Dermis blood vessel endothelial cell (primary cell): ENCODE data around the gene NUAK2. TPM values are rescaled to one million over a fixed set of nuclear protein-coding genes. Genes with fewer than 3 reads are reported as not detected.
"Not testable (repeated sequence)": the region's sequence is repeated elsewhere in the genome, so short reads cannot be mapped to it uniquely, and the experiment has no call there.

ENCODE experiments used
- DNase-seq: peaks from one replicate; pipeline ENCODE4 v3.0.0; 2010
- total RNA-seq: library from RNA; depleted of rRNA; stranded (reverse); fragments of >200 nt; gene quantifications from 2 replicates; pipeline ENCODE4 v1.2.3, GENCODE V29; 2014

NUAK2 gene
- total RNA-seq, 1 donor from 2014 or later = 4.6 TPM

DNA sequence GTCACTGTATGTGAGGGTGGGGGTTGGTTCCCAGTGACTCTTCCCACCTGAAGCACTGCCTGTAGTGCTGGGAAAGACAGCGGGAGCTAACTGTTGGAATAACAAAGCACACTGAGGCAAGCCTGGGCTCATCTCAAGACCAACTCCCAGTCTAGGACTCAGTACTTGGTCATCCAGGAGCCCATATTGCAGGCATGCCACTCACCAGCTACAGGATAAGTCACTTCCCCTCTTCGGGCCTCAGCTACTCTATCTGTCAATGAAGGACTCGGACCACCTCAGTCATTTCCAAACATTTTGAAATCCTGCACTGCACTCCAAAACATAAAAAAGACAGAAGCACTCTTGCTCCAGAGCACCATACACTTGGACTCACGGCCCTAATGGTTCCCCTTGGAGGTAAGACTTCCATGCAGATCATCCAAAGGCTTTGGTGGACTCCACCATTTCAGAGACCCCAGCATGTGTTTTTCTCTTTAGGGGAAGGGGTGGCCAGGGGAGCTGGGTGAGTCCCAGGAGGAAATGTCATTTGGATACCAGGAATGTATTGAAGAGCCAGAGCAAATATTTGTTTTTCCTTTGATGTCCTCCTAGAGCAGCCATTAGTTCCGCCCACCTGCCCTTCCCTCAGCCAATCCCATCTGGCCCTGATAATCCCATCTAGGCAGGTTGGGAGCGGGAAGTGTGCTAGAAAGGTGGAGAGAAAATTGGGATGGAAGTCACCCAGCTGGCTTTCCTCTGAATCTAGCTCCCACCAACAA is 3.1 kb downstream of the NUAK2 start:
- DNase-seq = peak; percentile 21

DNA sequence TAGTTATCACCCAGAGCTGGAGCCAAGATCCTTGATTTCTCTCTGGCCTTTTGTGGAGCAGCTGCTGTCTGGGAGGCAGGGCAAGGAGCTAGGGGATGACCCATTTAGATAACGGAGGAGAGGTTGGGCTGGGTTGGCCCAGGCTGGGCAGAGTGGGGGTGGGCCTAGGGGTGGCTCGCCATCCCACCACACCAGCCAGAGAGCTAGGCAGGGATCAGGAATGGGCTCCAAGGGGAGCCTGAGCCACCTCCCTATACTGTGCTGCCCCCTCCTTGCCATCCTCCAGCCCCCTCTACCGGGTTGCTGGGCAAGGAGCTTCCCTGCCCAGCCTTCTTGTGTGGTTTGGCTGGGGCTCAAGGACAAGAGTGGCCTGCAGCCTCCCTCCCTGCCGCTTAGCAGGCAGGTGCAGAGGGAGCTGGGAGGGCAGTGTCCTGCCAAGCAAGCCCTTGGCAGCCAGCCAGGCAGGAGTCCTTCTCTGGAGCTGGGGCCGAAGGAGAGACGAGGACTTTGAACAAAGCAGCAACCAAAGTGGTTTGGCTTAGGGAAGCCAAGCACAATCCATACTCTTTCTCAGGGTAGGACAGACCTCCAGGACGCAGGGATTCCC is 4.1 kb downstream of the NUAK2 start:
- peak; percentile 84 for DNase-seq

DNA sequence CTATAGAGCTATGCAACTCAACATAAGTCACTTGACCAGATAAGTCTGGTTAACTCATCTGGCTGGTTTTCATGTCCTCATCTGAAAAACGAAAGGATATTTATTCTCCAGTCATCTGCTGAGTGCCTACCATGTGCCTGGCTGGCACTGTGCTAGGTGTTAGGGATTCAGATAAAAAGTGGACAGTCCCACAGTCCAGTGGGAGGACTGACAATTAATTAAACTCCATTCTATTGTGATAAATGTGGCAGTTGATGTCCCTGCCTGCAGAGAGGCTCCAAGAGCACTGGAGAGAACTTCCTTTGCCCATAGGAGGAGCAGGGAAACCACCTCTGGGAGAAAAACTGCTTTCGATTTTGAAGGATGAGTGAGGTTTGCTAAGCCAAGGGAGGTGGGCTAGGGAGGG is 5.4 kb downstream of the NUAK2 start:
- DNase-seq = no peak

DNA sequence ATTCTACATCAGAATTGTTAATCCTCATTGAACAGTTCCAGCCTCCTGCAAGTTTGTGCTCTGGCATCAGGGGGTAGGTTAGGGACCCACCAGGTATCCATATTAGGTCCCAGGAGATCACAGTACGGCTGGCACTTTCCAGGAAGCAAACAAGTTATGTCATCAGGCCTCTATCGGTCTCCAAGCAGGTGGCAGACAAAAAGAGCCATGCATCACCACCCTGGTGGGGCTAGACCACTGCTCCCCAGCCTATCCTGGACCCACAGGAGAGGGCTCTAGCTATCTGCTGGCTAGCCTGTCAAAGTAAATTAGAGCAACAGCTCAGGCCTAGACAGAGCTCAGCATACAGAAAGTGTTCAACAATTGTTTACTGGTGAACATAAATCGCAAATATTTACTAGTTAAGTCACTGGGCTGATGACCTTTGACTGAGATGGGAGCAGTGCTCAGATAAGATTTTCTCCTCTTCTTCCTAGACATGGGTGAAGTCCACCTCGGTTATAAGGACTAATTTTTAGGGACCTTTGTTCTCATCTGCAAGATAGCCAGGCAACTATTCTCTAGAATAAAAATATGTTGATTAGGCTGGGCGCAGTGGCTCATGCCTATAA is 6.4 kb downstream of the NUAK2 start:
- DNase-seq = no peak

DNA sequence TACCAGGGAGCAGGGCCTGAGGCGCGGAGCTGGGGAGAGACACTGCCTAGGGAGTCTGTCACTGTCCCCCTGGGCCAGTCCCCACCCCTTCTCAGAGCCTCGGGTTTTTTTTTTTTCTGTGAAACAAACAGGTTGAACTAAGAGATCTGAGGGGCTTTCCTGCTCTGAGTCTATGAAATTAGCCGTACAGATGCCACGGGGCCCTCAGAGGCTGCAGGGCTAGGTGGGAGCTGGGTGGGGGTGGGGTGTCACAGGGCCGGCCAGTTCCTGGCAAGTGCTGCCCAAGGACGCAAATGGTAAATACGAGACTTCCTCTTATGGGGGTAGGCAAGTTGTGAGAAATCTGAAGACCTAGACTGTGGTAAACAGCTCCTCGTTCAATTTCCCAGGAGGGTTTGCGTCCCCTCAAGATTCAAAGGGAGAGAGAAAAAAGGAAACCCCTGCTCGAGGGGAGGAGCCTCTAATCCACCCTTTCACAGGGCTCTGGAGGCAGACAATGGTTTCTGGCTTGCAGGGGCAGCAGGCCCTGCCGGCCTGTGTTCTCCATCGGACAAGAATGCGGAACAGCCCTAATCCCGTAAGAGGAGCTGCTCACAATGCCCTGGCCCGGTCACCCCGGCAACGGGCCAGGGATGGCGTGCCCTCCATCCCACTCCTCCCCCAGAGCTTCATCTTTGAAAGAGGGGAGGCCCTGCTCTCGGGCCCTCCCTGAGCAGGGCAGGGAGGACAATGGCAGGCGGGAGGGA is 7.8 kb downstream of the NUAK2 start:
- DNase-seq = peak; percentile 74

DNA sequence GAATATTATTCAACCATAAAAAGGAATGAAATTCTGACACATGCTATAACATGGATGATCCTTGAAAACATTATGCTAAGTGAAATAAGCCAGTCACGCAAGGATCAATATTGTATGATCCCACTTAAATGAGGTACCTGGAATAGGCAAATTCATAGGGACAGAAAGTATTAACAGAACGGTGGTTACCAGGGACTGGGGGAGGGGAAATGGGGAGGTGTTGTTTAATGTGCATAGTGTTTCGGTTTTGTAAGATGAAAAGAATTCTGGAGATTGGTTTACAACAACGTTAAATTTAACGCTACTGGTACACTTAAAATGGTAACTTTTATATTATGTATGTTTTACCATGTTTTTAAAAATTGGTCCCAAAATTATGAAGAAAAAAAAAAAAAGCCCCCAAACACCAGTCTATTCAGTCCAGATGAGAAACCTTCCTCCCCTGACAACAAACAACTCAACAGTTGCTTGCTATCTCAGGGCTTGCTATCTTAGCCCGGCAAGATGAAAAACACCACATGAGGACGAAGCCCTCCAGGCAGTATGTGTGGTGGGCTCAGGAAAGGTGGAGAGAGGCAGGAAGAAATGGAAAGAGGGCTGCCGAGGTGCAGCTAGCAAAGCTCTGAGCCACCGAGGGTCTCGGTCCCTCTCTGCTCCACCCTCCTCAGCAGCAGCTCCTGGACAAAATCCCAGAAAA is 8.5 kb downstream of the NUAK2 start:
- DNase-seq = no peak

DNA sequence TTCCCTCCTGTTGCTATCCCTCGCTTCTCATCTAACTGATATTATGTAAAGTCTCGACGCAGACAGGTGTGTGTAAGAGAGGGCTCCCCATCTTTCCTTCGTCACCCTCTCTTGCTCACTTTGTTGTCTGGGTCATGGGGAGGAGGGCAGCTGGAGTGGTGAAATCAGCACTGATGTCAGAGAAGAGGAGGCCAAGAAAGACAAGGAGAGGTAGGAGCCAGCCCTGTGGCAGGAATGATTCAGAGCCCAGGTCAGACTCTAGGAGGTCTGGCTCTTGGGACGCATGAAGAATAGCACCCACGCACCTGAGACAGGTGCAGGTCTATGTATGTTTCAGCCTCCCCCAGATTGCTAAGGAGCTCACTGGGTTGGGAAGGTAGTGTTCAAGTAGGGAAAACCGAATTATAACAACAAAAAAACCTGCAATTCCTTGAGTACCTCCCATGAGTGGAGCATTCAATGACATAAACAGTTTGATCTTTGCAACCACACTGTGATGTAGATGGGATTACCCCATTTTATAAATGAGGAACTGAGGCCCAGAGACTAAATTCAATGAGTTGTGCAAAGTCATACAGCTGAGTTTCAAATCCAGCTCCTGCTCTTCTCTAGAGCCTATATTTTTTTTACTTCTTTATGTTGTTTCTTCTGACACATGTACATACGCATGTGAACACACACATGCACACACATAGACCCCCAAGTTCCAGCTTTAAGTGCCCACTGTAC is 10.4 kb downstream of the NUAK2 start:
- DNase-seq = no peak

DNA sequence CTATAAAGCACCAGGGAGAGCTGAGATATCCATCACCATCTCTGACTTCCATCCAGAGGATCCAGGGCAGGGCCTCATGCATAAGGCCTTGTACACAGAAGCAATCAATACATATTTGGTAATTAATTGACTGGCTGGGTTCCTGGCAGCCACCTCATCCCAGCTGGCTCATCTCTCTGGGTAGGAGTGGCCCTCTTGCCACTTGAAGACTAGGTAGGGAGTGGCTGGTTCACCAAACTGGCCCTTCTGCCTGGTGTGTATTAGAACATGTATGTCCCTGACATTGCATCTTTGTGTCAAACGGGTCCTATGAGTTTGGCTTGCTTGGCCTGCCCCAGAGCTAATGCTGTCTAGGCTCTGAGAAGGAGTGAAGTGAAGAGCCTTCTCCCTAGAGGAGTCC is 11.8 kb downstream of the NUAK2 start:
- no peak for DNase-seq

DNA sequence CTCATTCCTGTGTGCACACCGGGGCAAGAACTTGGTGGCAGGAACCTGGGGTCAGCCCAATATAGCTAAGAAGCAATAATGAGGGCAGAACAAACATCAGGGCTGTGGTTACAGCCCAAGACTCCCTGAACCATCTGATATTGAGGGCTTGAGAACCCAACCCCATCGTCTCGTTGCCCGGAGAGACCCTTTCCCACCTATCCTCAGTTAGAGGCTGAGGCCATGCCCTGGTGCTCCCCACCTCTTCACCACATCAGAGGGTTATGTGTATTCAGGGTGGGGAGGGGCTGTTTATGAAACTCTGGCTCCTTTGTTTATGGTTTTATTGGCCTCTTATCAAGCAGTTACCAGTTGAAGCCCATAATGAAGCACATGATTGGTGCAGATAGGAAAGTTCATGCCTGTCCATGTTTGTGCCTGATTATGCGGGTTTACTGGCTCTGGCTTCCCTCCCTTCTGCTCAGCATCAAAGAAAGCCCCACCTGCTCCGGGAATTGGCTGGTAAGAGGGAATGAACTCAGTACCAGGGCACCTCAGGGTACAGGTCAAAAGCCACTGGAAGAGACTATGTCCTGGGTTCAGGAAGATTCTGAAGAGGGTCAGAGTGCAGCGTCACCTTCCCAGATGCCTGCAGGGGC is 14.5 kb downstream of the NUAK2 start:
- DNase-seq = no peak

DNA sequence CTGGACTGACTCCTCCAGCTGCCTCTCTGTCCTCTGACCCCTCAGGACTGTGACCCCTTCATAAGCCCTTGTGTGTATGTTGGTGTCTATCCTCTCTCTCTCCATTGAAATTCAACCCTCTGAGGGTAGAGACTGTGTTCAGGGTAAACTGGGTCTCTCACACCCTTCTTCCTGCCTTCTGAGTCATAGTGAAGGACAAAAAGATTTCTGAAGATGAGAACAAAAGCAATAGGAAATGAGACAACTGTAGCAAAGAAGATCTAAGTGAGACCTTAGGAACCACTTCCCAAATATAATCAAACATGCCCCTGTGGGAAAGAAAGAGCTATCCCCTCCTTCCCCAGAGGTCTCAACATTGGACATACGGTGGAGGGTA is 16.9 kb downstream of the NUAK2 start:
- DNase-seq = peak; percentile 47

DNA sequence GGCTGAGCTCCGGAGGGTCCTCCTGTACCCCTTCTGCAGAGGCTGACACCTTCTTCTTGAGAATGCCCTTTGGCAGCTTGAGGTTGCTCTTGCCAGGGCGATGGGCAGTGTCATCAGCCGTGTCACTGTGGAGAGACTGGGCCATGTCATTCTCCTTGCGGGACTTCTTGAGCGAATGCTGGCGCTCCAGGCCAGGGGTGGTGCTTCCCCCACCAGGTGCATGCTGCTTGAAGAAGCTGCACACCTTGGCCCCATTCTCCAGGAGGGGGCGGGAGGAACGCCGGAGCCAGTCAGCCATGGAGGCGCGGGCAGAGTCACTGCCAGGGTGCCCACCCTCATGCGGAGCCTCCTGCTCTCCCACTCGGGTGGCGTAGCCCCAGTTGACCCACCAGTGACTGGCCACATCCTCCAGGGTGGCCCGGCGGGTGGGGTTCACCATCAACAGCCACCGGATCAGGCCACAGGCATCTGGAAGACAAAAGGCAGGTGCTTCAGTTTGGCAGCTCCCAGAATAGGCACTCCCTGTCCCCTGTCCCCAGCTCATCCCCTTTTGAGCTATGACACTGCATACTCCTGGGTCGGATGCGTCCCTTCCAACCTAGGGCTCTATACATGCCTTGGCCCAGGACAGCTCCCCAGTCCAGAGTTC is 17.4 kb downstream of the NUAK2 start:
- no peak for DNase-seq

DNA sequence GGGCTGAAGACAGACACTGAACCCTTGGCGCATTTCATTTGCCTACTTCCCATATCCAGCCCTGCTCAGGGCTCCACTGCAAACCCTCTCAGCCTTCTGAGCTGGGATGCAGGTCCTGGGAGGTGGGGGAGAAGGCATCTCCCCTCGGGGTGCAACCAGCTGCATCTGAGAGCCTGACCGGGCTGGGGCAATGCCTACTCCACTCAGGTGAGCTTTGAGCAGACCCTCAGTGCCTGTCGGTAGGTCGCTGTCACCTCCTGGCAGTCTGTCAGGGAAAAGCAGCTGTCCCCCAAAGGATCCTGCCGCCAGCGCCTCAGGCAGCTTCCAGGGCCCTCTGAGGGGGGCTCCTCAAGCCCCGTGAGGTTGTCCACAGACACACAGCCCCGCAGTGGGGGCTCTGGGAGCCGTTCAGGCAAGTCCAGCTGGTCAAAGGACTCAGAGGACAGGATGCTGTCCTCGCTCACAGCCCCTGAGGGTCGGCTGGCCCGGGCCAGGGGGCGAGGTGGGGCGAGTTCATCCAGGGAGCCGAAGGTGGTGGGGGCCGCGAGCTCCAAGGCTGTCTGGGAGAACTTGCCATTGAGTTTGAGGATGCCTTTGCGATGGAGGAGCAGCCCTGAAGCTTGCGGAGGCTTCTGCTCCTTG is 18.2 kb downstream of the NUAK2 start:
- no peak for DNase-seq

DNA sequence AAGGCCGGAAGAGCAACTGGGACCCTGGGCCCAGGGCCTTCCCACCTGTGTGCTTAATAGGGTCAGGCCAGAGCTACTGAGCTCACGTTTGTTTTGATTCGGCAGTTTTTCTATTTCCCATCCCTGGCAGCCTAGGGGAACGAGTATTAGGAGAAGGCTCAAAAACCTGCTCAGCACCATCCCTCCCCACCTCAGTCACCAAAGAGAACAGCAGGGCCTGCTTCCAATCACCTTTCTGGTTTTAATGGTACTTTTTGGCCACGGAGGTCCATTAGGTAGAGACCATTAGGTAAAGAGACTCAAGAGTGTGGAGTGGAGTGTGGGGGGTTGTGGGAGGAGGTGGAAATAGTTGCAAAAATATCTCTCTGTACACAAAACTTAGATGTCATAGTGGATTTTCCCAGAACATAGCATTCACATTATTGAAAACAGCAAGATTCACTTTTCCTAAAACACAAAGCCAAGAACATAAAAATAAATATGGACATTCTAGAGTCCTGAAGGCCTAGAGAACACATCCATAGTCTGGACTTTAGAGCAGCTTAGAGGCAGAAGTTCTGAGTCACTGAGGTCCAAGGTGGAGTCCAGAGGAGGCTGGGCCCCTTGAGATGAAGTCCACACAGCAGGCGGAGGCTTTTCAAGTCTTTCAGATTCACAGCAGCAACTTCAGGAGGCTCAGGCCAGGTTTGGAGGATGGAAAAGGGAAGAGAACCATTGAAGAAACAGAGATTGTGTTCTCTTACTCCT is 19.5 kb downstream of the NUAK2 start:
- DNase-seq = no peak

DNA sequence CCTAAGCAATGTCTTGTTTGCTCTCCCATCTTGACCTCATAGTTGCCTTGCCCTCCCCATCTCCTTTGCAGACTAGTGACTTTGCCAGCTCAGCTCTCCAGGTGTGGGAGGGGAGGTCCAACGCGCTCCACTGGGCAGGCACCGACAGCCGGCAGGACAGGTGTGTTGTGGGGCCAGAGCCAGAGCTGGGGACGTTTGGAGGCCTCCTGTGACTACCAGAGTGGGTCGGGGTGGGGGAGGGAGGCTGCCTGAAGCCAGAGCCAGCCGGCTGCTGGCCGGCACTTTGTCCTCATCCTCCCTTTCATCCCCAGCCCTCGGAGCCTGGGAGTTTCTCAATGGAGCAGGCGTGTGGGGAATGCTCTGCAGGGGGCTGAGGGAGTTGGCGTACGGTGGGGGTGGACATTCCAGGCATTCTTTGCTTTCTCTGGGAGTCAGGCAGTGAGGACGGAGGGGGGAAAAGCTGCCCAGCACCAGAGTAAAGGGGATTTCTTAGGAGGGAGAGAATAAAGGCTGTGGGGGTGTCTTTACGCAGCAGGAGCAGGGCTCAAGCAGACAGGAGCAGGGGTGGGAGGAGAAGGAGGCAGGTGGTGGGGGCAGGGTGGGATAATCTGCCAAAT is 20.2 kb downstream of the NUAK2 start:
- DNase-seq = peak; percentile 83

DNA sequence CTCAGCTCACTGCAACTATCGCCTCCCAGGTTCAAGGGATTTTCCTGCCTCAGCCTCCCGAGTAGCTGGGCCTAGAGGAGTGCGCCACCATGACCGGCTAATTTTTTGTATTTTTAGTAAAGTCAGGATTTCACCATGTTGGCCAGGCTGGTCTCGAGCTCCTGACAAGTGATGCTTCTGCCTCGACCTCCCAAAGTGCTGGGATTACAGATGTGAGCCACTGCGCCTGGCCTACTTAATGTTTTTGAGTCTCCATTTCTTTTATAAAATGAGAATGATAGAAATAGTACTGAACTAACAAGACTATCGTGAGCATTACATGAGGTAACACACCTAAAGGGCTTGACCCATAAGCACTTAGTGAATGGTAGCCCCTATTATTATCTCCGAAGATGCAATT is 21.4 kb downstream of the NUAK2 start:
- DNase-seq = no peak

DNA sequence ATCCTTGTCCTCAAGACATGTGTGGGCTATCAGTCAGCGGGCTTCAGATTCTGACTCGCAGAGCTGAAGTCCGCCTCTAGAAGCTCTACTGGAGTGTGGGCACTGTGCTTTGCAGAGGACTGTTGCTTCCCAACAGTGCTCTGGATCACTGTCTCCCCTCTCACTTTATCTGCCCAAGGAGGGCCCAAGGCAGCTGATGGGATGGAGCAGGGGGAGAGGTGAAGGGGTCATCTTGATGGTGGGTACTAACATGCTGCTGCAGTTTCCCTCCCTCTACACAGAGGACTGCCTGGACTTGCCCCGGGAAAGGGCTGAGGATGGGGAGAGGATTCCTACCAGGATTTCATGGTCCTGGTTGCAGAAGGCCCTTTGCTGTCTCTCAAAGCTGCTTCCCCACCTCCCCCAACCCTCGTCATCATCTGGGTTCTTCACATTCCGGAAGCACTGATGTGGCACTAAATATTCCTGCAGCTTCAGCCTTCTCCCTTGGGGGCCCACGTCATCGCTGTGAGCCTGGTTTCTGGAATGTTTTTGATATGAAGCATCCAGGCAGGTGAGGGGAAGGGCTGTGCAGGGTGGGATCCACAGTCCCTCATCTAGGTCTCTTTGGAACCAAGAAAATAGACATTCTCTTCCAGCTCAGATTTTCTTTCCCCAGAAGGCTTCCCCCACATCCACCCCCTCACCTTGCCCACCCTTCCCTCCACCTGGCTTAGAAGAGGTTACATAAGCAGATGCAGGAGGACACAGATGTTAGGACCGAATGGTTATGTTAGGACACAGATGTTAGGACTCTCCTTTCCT is 23.2 kb downstream of the NUAK2 start:
- peak; percentile 93 for DNase-seq

DNA sequence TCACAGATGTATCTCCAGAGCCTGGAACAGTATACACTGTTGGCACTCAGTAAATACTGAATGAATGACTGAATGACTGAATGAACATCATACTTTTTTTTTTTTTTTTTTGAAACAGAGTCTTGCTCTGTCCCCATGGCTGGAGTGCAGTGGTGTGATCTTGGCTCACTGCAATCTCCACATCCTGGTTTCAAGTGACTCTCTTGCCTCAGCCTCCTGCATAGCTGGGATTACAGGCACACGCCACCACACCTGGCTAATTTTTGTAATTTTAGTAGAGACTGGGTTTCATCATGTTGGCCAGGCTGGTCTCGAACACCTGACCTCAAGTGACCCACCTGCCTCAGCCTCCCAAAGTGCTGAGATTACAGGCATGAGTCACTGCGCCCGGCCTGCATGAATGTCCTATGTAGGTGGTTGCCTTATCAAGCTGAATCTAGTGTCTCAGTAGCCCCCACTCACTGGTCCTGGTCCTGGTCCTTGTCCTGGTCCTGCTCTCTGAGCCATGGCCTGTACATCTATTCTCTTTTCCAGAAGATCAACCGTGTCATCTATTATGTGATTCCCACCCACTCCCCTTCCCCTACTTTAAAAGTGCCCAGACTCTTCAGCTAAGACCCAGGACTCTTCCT is 23.9 kb downstream of the NUAK2 start:
- DNase-seq = not testable (repeated sequence)

DNA sequence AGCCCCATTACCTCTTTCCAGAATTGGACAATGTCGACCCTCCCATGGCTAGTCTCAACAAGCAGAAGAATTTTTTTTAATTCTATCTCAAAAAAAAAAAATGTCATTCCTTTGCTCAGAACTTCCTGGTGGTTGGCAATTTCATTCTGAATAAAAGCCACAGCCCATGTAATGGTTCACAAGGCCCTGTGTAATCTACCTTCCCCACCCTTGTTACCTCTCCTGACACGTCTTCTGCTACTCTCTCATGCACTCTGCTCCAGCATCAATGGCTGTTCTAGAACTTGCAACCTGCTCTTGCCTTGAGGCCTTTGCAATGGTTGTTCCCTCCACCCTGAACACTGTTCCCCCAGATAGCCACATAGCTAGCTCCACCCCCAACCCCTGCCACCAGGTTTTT is 25.4 kb downstream of the NUAK2 start:
- DNase-seq = no peak
